Osteoblast (primary cell): Measurements from ENCODE around the gene ZNF593OS. TPM values are rescaled to one million over a fixed set of nuclear protein-coding genes. Genes with fewer than 3 reads are reported as not detected.
A peak's percentile ranks its signal among the peaks of the same experiment; 100 is the strongest.

ENCODE experiments used
- DNase-seq: peaks from one replicate; pipeline ENCODE4 v3.0.0; 2011; ENCODE audit warnings: low spot score, mixed read lengths; ENCODE audit not compliant: insufficient read length; ENCODE audit errors: missing footprints
- H2AFZ ChIP-seq: 2 replicates; pipeline ENCODE4 v1.6.0; 2011; ENCODE audit warnings: mild to moderate bottlenecking, low read length
- H3K27ac ChIP-seq: 2 replicates; pipeline ENCODE4 v1.5.1; 2011; ENCODE audit warnings: mild to moderate bottlenecking, low read depth, low read length, moderate library complexity
- H3K27me3 ChIP-seq: 2 replicates; pipeline ENCODE4 v1.6.0; 2012; ENCODE audit warnings: mild to moderate bottlenecking, control low read depth, inconsistent platforms, low read length, moderate library complexity; ENCODE audit not compliant: insufficient read depth
- H3K36me3 ChIP-seq: 2 replicates; pipeline ENCODE4 v1.5.1; 2011; ENCODE audit warnings: mild to moderate bottlenecking, low read length, control low read depth, moderate library complexity; ENCODE audit not compliant: insufficient read depth
- H3K4me1 ChIP-seq: 2 replicates; pipeline ENCODE4 v1.5.1; 2011; ENCODE audit warnings: mild to moderate bottlenecking, low read length, control low read depth, moderate library complexity; ENCODE audit not compliant: insufficient read depth
- H3K4me2 ChIP-seq: 2 replicates; pipeline ENCODE4 v1.6.0; 2011; ENCODE audit warnings: mild to moderate bottlenecking, low read length; ENCODE audit not compliant: insufficient read depth
- H3K4me3 ChIP-seq: fragments of 200-600 bp; sonication (generic); 3 replicates; pipeline ENCODE4 v1.5.1; 2012; ENCODE audit warnings: mild to moderate bottlenecking, low read length, inconsistent platforms; ENCODE audit not compliant: insufficient read depth
- H3K79me2 ChIP-seq: 2 replicates; pipeline ENCODE4 v1.6.0; 2012; ENCODE audit warnings: mild to moderate bottlenecking, low read length, control low read depth, inconsistent platforms; ENCODE audit not compliant: insufficient read depth
- H3K9me3 ChIP-seq: 2 replicates; pipeline ENCODE4 v1.5.1; 2011; ENCODE audit warnings: low read depth, low read length, control low read depth
- H4K20me1 ChIP-seq: 2 replicates; pipeline ENCODE4 v1.6.0; 2012; ENCODE audit warnings: mild to moderate bottlenecking, low read length, control low read depth; ENCODE audit not compliant: insufficient read depth
- total RNA-seq: library from RNA; depleted of rRNA; stranded (reverse); fragments of >200 nt; gene quantifications from 2 replicates; pipeline ENCODE4 v1.2.3, GENCODE V29; 2012
- TF ChIP-seq, protein P1 (sequence below): IDR thresholded peaks from 2 replicates; pipeline ENCODE4 v1.5.1; 2011; ENCODE audit warnings: mild to moderate bottlenecking, low read depth, low read length, moderate library complexity; ENCODE audit errors: extremely low read depth

ZNF593OS gene
- total RNA-seq, 1 donor, result not detected

DNA sequence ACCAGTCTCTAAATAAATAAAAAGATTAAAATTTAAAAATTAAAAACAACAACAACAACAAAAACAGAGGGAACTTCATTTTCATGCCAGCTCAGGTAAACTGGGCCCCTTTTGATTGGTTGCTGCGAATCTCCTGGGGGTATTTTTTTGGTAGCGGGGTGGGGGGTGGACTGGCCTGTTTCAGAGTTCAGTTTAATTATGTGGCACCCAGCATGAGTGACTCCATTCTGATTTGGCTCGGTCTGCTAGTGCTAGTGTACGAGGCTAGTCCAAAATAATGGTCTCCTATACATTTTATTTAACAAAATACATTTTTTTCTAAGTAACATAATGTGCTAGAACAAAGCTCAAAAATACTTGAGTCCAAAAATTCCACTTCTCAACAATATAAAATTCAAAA is 41.9 kb downstream of the ZNF593OS start:
- no peak overlapping the region for H2AFZ ChIP-seq
- peaks cover 18% of the 10 kb centered on the region for H3K4me1 ChIP-seq
- no peaks in the 10 kb centered on the region for H4K20me1 ChIP-seq
- H3K27me3 ChIP-seq, result no peaks in the 10 kb centered on the region
- no peaks in the 10 kb centered on the region for H3K79me2 ChIP-seq
- no peak overlapping the region for H3K27ac ChIP-seq
- no peak overlapping the region for H3K4me2 ChIP-seq
- no peaks in the 10 kb centered on the region for H3K36me3 ChIP-seq
- H3K9me3 ChIP-seq, result no peaks in the 10 kb centered on the region
- no peak overlapping the region for H3K4me3 ChIP-seq
- TF ChIP-seq, protein P1, sequence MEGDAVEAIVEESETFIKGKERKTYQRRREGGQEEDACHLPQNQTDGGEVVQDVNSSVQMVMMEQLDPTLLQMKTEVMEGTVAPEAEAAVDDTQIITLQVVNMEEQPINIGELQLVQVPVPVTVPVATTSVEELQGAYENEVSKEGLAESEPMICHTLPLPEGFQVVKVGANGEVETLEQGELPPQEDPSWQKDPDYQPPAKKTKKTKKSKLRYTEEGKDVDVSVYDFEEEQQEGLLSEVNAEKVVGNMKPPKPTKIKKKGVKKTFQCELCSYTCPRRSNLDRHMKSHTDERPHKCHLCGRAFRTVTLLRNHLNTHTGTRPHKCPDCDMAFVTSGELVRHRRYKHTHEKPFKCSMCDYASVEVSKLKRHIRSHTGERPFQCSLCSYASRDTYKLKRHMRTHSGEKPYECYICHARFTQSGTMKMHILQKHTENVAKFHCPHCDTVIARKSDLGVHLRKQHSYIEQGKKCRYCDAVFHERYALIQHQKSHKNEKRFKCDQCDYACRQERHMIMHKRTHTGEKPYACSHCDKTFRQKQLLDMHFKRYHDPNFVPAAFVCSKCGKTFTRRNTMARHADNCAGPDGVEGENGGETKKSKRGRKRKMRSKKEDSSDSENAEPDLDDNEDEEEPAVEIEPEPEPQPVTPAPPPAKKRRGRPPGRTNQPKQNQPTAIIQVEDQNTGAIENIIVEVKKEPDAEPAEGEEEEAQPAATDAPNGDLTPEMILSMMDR, result no peak
- DNase-seq, result no peak

DNA sequence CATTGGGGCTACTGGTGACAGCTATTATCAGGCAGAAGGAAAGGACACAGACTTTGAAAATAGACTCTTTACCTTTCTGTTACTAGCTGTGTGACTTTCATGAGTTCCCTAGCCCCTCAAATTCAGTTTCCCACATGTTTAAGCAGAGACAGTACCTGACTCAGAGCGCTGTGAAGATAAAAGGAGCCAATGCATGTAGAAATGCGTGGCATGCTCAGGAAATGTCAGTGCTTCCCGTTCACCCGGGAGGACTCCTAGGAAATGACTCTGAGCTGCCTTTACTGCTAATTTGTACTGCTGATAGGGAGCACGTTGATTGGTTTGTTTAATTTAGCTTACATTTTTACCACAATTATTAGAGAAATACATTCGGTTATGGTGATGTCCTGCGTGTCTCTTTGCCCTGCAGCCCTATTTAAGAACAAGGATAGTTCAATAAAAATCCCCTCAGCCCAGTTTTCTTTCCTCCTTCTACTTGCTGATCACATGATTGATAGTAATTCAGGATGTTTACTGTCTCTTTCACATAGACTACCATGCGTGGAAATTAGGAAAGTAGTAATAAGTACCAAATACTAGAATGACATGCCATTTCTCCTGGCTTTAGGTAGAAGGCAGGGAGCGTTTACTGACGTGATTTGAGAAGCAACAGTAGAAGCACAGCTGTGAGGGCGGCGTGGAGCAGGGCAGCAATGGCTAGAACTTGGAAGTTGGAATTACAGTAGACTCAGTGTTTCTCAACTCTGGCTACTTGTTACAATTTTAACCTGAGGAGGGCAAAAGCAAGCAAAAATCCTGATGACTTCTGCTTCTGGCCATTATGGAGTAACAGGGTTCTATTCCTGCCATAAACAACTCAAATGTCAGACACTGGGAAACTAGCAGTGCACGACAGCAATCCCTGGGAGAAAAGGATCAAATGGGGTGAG is 44.1 kb downstream of the ZNF593OS start:
- no peaks in the 10 kb centered on the region for H3K9me3 ChIP-seq
- peak overlapping the region; percentile 43 for H2AFZ ChIP-seq
- peak overlapping the region; percentile 1 for H3K4me2 ChIP-seq
- TF ChIP-seq, protein P1, result no peak
- no peak overlapping the region for H3K27ac ChIP-seq
- no peaks in the 10 kb centered on the region for H3K36me3 ChIP-seq
- peaks cover 31% of the 10 kb centered on the region for H3K4me1 ChIP-seq
- no peak overlapping the region for H3K4me3 ChIP-seq
- peak; percentile 79 for DNase-seq
- H3K79me2 ChIP-seq, result no peaks in the 10 kb centered on the region
- no peaks in the 10 kb centered on the region for H3K27me3 ChIP-seq
- no peaks in the 10 kb centered on the region for H4K20me1 ChIP-seq

DNA sequence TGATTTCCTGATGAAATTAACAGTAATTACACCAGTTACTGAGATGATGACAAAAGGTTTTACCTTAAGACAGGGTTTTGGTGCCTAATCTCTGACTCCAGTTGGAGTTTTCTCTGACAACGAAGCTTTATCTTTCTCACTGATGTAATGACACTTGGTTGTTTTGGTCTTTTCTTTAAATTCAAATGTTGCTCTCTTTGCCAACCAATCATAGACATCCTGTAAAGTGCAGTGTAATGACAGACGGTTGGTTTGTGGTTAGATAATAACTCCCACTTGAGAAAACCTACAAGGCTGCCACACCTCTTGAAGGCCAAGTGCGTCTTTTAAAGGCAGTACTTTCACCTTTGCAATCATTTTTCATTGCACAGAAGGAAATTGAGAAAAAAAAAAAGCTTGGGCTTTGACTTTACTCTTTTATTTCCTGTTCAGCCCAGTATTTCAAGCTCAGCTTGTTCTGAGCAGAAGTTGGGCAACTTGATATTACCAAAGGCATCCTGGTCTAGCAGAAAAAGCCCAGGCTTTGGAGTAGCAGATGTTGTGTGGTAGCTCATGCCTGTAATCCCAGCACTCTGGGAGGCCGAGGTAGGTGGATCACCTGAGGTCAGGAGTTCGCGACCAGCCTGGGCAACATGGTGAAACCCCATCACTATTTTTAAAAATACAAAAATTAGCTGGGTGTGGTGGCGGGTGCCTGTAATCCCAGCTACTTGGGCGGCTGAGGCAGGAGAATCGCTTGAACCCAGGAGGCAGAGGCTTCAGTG is 45.1 kb downstream of the ZNF593OS start:
- peaks cover 39% of the 10 kb centered on the region for H3K4me1 ChIP-seq
- H3K27me3 ChIP-seq, result no peaks in the 10 kb centered on the region
- no peak overlapping the region for H2AFZ ChIP-seq
- H4K20me1 ChIP-seq, result no peaks in the 10 kb centered on the region
- peak; percentile 62 for DNase-seq
- H3K36me3 ChIP-seq, result no peaks in the 10 kb centered on the region
- no peak overlapping the region for H3K4me3 ChIP-seq
- peak overlapping the region; percentile 30 for H3K4me2 ChIP-seq
- no peaks in the 10 kb centered on the region for H3K79me2 ChIP-seq
- H3K27ac ChIP-seq, result no peak overlapping the region
- TF ChIP-seq, protein P1, result no peak
- no peaks in the 10 kb centered on the region for H3K9me3 ChIP-seq

DNA sequence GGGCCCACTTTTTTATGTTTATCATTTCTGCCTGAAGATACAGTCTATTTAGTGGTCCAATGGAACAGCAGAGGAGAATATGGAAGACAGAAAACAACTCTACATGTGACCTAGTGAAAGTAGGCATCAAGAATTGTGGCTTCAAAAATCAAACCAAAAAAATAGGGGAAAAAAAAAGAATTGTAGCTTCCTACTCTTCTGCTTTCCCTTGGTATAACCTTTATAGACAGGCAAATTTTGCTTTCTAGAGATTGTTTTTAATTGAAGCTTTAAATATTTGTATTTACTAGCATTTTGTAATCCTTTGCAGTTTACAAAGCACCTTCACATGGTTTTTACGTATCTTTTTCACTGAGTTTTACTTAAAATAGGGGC is 45.7 kb downstream of the ZNF593OS start:
- no peaks in the 10 kb centered on the region for H4K20me1 ChIP-seq
- TF ChIP-seq, protein P1, result no peak
- H3K79me2 ChIP-seq, result no peaks in the 10 kb centered on the region
- no peak overlapping the region for H2AFZ ChIP-seq
- no peak for DNase-seq
- H3K4me3 ChIP-seq, result no peak overlapping the region
- no peaks in the 10 kb centered on the region for H3K36me3 ChIP-seq
- H3K27me3 ChIP-seq, result no peaks in the 10 kb centered on the region
- no peaks in the 10 kb centered on the region for H3K9me3 ChIP-seq
- peaks cover 39% of the 10 kb centered on the region for H3K4me1 ChIP-seq
- no peak overlapping the region for H3K27ac ChIP-seq
- peak overlapping the region; percentile 30 for H3K4me2 ChIP-seq
